B cell (primary cell): ENCODE measurements around the gene RELB. TPM values are rescaled to one million over a fixed set of nuclear protein-coding genes. Genes with fewer than 3 reads are reported as not detected.
A peak's percentile ranks its signal among the peaks of the same experiment; 100 is the strongest.

Experiments
- ATAC-seq: fragments of 200-7000 bp; cut with Tn5 transposase; one replicate; pipeline ENCODE4 v1.10.0; 2021; ENCODE audit warnings: low read depth, mild to moderate bottlenecking, moderate number of reproducible peaks, moderate library complexity
- CTCF ChIA-PET: fragments of 350-600 bp; sonication (Branson Sonifier 250); formaldehyde crosslinking; loops from one replicate; lab custom pipeline; 2021; ENCODE audit warnings: antibody characterized with exemption, inconsistent platforms; lab: Charles Lee
- POLR2A ChIA-PET: fragments of 350-600 bp; sonication (Branson Sonifier 250); formaldehyde crosslinking; loops from one replicate; lab custom pipeline; 2021; ENCODE audit warnings: antibody characterized with exemption; lab: Charles Lee
- DNase-seq: peaks from one replicate; pipeline ENCODE4 v3.0.0; 2013
- H2AFZ ChIP-seq: 2 replicates; pipeline ENCODE4 v1.6.1; 2012; ENCODE audit warnings: mild to moderate bottlenecking, low read depth, low read length; ENCODE audit not compliant: insufficient read depth, poor library complexity, severe bottlenecking
- H3K27ac ChIP-seq, 2 donors: 1 replicate in 1 of 2; 2 replicates in 1 of 2; pipeline ENCODE4 v1.5.1; 2012 to 2013; ENCODE audit warnings: low read length in 2 of 2, mild to moderate bottlenecking in 2 of 2, moderate library complexity in 1 of 2
- H3K27me3 ChIP-seq, 4 experiments: fragments of 200-600 bp in 1 of 4; sonication (generic) in 1 of 4; replicated peaks in 1 of 4; 1 replicate in 2 of 4; 2 replicates in 2 of 4; pipeline versions ENCODE4 v1.6.1 to v1.7.0; 2013 to 2016; ENCODE audit warnings: low read length in 3 of 4, mild to moderate bottlenecking in 2 of 4, mixed read lengths in 1 of 4, moderate library complexity in 1 of 4; ENCODE audit not compliant: insufficient read depth in 4 of 4, control insufficient read depth in 3 of 4; ENCODE audit errors: control extremely low read depth in 1 of 4
- H3K36me3 ChIP-seq, 2 experiments: replicated peaks in 1 of 2; 1 replicate in 1 of 2; 2 replicates in 1 of 2; pipeline versions ENCODE4 v1.6.1 to v1.7.1; 2013; ENCODE audit warnings: low read length in 1 of 2; ENCODE audit not compliant: insufficient read depth in 2 of 2, control insufficient read depth in 1 of 2; ENCODE audit errors: control extremely low read depth in 1 of 2, extremely low read depth in 1 of 2
- H3K4me1 ChIP-seq, 2 donors: fragments of 200-600 bp in 1 of 2; sonication (generic) in 1 of 2; 1 replicate in 1 of 2; 2 replicates in 1 of 2; pipeline versions ENCODE4 v1.5.1 to v1.6.1; 2013 to 2017; ENCODE audit warnings: low read length in 2 of 2; ENCODE audit not compliant: control insufficient read depth in 2 of 2, insufficient read depth in 2 of 2
- H3K4me2 ChIP-seq: replicated peaks from 2 replicates; pipeline ENCODE3; 2012; ENCODE audit warnings: mild to moderate bottlenecking, low read depth, low read length; ENCODE audit not compliant: poor library complexity, severe bottlenecking
- H3K4me3 ChIP-seq, 5 experiments: fragments of 200-600 bp in 1 of 5; sonication (generic) in 1 of 5; 1 replicate in 3 of 5; 2 replicates in 2 of 5; pipeline versions ENCODE4 v1.5.1 to v1.7.0; 2011 to 2016; ENCODE audit warnings: low read length in 4 of 5, mild to moderate bottlenecking in 4 of 5, low read depth in 2 of 5, control low read depth in 1 of 5, moderate library complexity in 1 of 5; ENCODE audit not compliant: insufficient read depth in 1 of 5; ENCODE audit errors: control extremely low read depth in 1 of 5, extremely low read depth in 1 of 5
- H3K79me2 ChIP-seq: fragments of 200-600 bp; sonication (generic); one replicate; pipeline ENCODE4 v1.6.0; 2016; ENCODE audit warnings: low read length; ENCODE audit not compliant: control insufficient read depth, insufficient read depth
- H3K9ac ChIP-seq: fragments of 200-600 bp; sonication (generic); 2 replicates; pipeline ENCODE4 v1.6.1; 2017; ENCODE audit warnings: mild to moderate bottlenecking, low read length, moderate library complexity
- H3K9me3 ChIP-seq, 3 donors: one replicate each; pipeline versions ENCODE4 v1.6.1 to v1.7.1; 2013; ENCODE audit warnings: low read length in 2 of 3; ENCODE audit not compliant: control insufficient read depth in 2 of 3, insufficient read depth in 1 of 3; ENCODE audit errors: control extremely low read depth in 1 of 3
- H4K20me1 ChIP-seq: 2 replicates; pipeline ENCODE4 v1.6.0; 2012; ENCODE audit warnings: mild to moderate bottlenecking, low read length; ENCODE audit not compliant: insufficient read depth, control insufficient read depth, poor library complexity, severe bottlenecking
- H3K27ac Mint-ChIP-seq: one replicate; pipeline ENCODE4 v1.8.0; 2021; ENCODE audit warnings: mixed read lengths
- H3K27me3 Mint-ChIP-seq: one replicate; pipeline ENCODE4 v1.8.0; 2021; ENCODE audit warnings: mixed read lengths
- H3K4me1 Mint-ChIP-seq: one replicate; pipeline ENCODE4 v1.8.0; 2021; ENCODE audit warnings: mixed read lengths
- H3K4me3 Mint-ChIP-seq: one replicate; pipeline ENCODE4 v1.8.0; 2021; ENCODE audit warnings: mixed read lengths
- H3K9me3 Mint-ChIP-seq: one replicate; pipeline ENCODE4 v1.8.0; 2022; ENCODE audit warnings: mixed read lengths; ENCODE audit not compliant: insufficient read depth
- CTCF ChIP-seq: fragments of 200-600 bp; IDR thresholded peaks from one replicate; pipeline ENCODE4 v1.8.0; 2022; ENCODE audit warnings: antibody characterized with exemption, mild to moderate bottlenecking
- EZH2 ChIP-seq: IDR thresholded peaks from 2 replicates; pipeline ENCODE4 v1.6.1; 2012; ENCODE audit warnings: borderline replicate concordance, low read depth, mild to moderate bottlenecking, moderate library complexity, low read length; ENCODE audit not compliant: insufficient read depth, poor library complexity, severe bottlenecking
- WGBS: methylation state at CpG from one replicate; pipeline ENCODE4 v1.1.5; 2013; ENCODE audit warnings: missing lambda C conversion rate; ENCODE audit not compliant: insufficient coverage; 5-methylcytosine and 5-hydroxymethylcytosine counted together
- intact Hi-C: fragments of 100-400 bp; cut with micrococcal nuclease; formaldehyde crosslinking; loops from one replicate; pipeline ENCODE4 v1.10.0; 2022
- polyA plus RNA-seq: library from polyadenylated mRNA; depleted of rRNA; stranded (reverse); fragments of >200 nt; gene quantifications from 2 replicates; pipeline ENCODE4 v1.2.3, GENCODE V29; 2012
- total RNA-seq, 2 donors: library from RNA; stranded (reverse); fragments of 120-200 nt in 1 of 2; gene quantifications; 1 replicate in 1 of 2; 2 replicates in 1 of 2; pipeline versions ENCODE4 v1.2.3 to v1.2.4, GENCODE V29; 2013 to 2022

The RELB gene
- total and polyA plus RNA-seq, 2 donors (not counting 1 experiment from before 2014, with no cell fraction given): 63.8 to 106 TPM

- peak overlapping the region; percentile 93 to 96 for H3K27ac ChIP-seq
- peaks cover 82% of the 10 kb centered on the region for H3K79me2 ChIP-seq
- H3K4me2 ChIP-seq: peak overlapping the region; percentile 77
- no peak overlapping the region for H2AFZ ChIP-seq
- H3K36me3 ChIP-seq: peaks cover 6 to 75% of the 10 kb centered on the region in 2 experiments
- intact Hi-C loops: no loop called here
- no peak for TF ChIP-seq EZH2
- TF ChIP-seq CTCF: no peak
- H3K4me1 ChIP-seq: peaks cover 26 to 35% of the 10 kb centered on the region in 2 donors
- peaks cover 45% of the 10 kb centered on the region for H3K4me1 Mint-ChIP-seq
- peak; percentile 38 for DNase-seq
- CTCF ChIA-PET: interaction anchor here (0.7 to 5.1 kb wide), 9 partner anchors 11 to 74 kb away, joined by 3 to 24 read pairs (median 5); partner anchors contain the start of gene PPP1R37
- peaks cover 0 to 6% (median 0%) of the 10 kb centered on the region in 3 donors for H3K9me3 ChIP-seq
- peak overlapping the region; percentile 9 to 96 (median 94) for H3K4me3 ChIP-seq
- H3K9me3 Mint-ChIP-seq: no peaks in the 10 kb centered on the region
- H3K4me3 Mint-ChIP-seq: peak overlapping the region; percentile 96
- WGBS: 77% methylated on average over 14 of the region's 19 CpGs
- peaks cover 42% of the 10 kb centered on the region for H4K20me1 ChIP-seq
- POLR2A ChIA-PET: interaction anchor here (0.7 to 3.1 kb wide), 8 partner anchors 9 to 1045 kb away, joined by 3 to 26 read pairs (median 6); partner anchors contain the start of genes PPP1R37 and RELB
- H3K9ac ChIP-seq: peak overlapping the region; percentile 91
- no peaks in the 10 kb centered on the region for H3K27me3 Mint-ChIP-seq
- H3K27ac Mint-ChIP-seq: peak overlapping the region; percentile 96
- no peaks in the 10 kb centered on the region for H3K27me3 ChIP-seq
- no peak for ATAC-seq
Observed at GRCh38 chr19:45040059-45040771, 39.0 kb downstream of the RELB start.

GRCh38 chr19:45041125-45041524, 39.9 kb downstream of the RELB start:
- Histone ChIP-seq H3K79me2 (peaks cover 88% of the 10 kb centered on the region), H3K4me2 (peak overlapping the region; percentile 77), H2AFZ (no peak overlapping the region), H3K4me3 (no peak overlapping the region), H3K9ac (no peak overlapping the region), H3K36me3 (peaks cover 3 to 76% of the 10 kb centered on the region in 2 experiments), H3K27ac (peak overlapping the region; percentile 29 to 96), H3K9me3 (no peaks in the 10 kb centered on the region), H4K20me1 (peaks cover 49% of the 10 kb centered on the region), H3K27me3 (no peaks in the 10 kb centered on the region), H3K4me1 (peaks cover 34 to 45% of the 10 kb centered on the region in 2 donors)
- TF ChIP-seq EZH2 (no peak), CTCF (no peak)
- Mint-ChIP-seq H3K4me1 (peaks cover 54% of the 10 kb centered on the region), H3K9me3 (no peaks in the 10 kb centered on the region), H3K27ac (peak overlapping the region; percentile 96), H3K4me3 (peak overlapping the region; percentile 96), H3K27me3 (no peaks in the 10 kb centered on the region)
- peak; percentile 34 for DNase-seq
- POLR2A ChIA-PET: interaction anchor here (0.7 kb wide), 1 partner anchor 1046 kb away, joined by 5 read pairs; no protein-coding TSS in a partner anchor
- ATAC-seq: no peak
- intact Hi-C loops: no loop called here
- WGBS: 67% methylated on average over 1 of the region's 6 CpGs
- CTCF ChIA-PET: interaction anchor here (0.7 to 5.1 kb wide), 5 partner anchors 10 to 52 kb away, joined by 3 to 24 read pairs (median 6); partner anchors contain the start of gene RELB
